ENCODE measurements around the gene LENG8. TPM values are rescaled to one million over a fixed set of nuclear protein-coding genes. Genes with fewer than 3 reads are reported as not detected.

The LENG8 gene
- total RNA-seq, 1 donor from 2014 or later, result 196 TPM

GRCh38 chr19:54432144-54432738, 16.8 kb upstream of the LENG8 start:
- no peak for DNase-seq (ENCODE audit: extremely low spot score, unreplicated experiment)
- peaks cover 4% of the 10 kb centered on the region for H3K36me3 Mint-ChIP-seq
- H3K4me3 Mint-ChIP-seq, result peak overlapping the region; percentile 57
- peak overlapping the region; percentile 84 for H3K27ac Mint-ChIP-seq
- H3K9me3 Mint-ChIP-seq, result no peaks in the 10 kb centered on the region
- peaks cover 12% of the 10 kb centered on the region for H3K27me3 Mint-ChIP-seq
- TF ChIP-seq CTCF (conservative IDR thresholded peaks at IDR 0.05), result no peak
- H3K4me1 Mint-ChIP-seq (ENCODE audit: unreplicated experiment), result peaks cover 13% of the 10 kb centered on the region

GRCh38 chr19:54433697-54434096, 15.3 kb upstream of the LENG8 start:
- no peak for TF ChIP-seq CTCF (conservative IDR thresholded peaks at IDR 0.05)
- H3K4me1 Mint-ChIP-seq (ENCODE audit: unreplicated experiment), result peaks cover 13% of the 10 kb centered on the region
- H3K27ac Mint-ChIP-seq, result no peak overlapping the region
- H3K9me3 Mint-ChIP-seq, result no peaks in the 10 kb centered on the region
- peaks cover 9% of the 10 kb centered on the region for H3K27me3 Mint-ChIP-seq
- no peak overlapping the region for H3K4me3 Mint-ChIP-seq
- H3K36me3 Mint-ChIP-seq, result peaks cover 4% of the 10 kb centered on the region
- no peak for DNase-seq (ENCODE audit: extremely low spot score, unreplicated experiment)

- Mint-ChIP-seq H3K27me3 (peaks cover 7% of the 10 kb centered on the region), H3K36me3 (peaks cover 4% of the 10 kb centered on the region), H3K27ac (no peak overlapping the region), H3K4me1 (ENCODE audit: unreplicated experiment) (peaks cover 16% of the 10 kb centered on the region), H3K9me3 (no peaks in the 10 kb centered on the region), H3K4me3 (no peak overlapping the region)
- DNase-seq (ENCODE audit: extremely low spot score, unreplicated experiment), result no peak
- TF ChIP-seq CTCF (conservative IDR thresholded peaks at IDR 0.05), result no peak
These were observed 14.7 kb upstream of the LENG8 start for GRCh38 chr19:54434112-54434872.

- H3K9me3 Mint-ChIP-seq, result no peaks in the 10 kb centered on the region
- no peak for DNase-seq (ENCODE audit: extremely low spot score, unreplicated experiment)
- peaks cover 18% of the 10 kb centered on the region for H3K4me1 Mint-ChIP-seq (ENCODE audit: unreplicated experiment)
- peaks cover 5% of the 10 kb centered on the region for H3K27me3 Mint-ChIP-seq
- peaks cover 4% of the 10 kb centered on the region for H3K36me3 Mint-ChIP-seq
- no peak for TF ChIP-seq CTCF (conservative IDR thresholded peaks at IDR 0.05)
- no peak overlapping the region for H3K27ac Mint-ChIP-seq
- no peak overlapping the region for H3K4me3 Mint-ChIP-seq
These were observed 14.2 kb upstream of the LENG8 start for GRCh38 chr19:54434873-54435214.

- no peak for TF ChIP-seq CTCF (conservative IDR thresholded peaks at IDR 0.05)
- no peaks in the 10 kb centered on the region for H3K9me3 Mint-ChIP-seq
- H3K27ac Mint-ChIP-seq, result no peak overlapping the region
- peaks cover 4% of the 10 kb centered on the region for H3K36me3 Mint-ChIP-seq
- peaks cover 18% of the 10 kb centered on the region for H3K4me1 Mint-ChIP-seq (ENCODE audit: unreplicated experiment)
- no peak overlapping the region for H3K4me3 Mint-ChIP-seq
- DNase-seq (ENCODE audit: extremely low spot score, unreplicated experiment), result no peak
- peaks cover 5% of the 10 kb centered on the region for H3K27me3 Mint-ChIP-seq
These were observed 13.4 kb upstream of the LENG8 start for GRCh38 chr19:54435551-54436016.
